Measurements from ENCODE around the gene CYP4F3.
"Not testable (repeated sequence)": the region's sequence is repeated elsewhere in the genome, so short reads cannot be mapped to it uniquely, and the experiment has no call there.

Gene CYP4F3

DNA sequence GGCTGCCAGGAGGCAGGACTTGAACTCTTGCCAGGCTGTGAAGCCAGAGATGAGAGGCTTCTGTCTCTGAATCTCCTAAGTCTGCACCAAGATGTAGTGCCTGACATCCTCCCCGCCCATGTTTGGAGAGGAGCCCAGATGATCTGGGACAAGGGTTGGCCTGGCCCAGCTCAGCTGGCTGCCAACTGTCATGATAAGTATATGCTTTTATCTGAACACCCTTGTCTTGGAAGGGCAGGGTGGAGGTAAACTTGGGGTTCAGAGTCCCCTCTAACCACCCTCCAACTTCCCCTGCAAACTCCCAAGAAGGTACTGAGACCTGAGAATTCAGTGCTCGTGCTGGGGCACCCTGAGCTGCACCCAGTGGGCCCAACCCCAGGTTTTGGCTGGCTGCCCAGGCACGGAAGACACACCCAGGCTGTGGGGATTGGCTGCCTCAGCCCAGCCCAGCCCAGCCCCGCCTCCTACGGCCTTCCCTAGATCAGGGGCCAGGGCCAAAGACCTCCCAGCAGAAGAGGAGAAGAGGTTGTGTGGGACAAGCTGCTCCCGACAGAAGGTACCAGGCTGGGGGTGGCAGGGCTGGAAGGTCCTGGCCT, 32.0 kb downstream of the CYP4F3 start, which contains the start of gene CYP4F12:
Gene CYP4F12 (plus strand): TSS at position 508 of the 596 bp plus-strand sequence. CDS start 443 bp downstream, outside the sequence.
- H3K4me3 ChIP-seq (ENCODE audit: low read depth, low read length): no peak within 1 kb of the TSS
- H3K9ac ChIP-seq: no peak within 1 kb of the TSS
- no peak within 1 kb of the TSS for H3K27ac ChIP-seq

GRCh38 chr19:15673176-15673654, 32.5 kb downstream of the CYP4F3 start:
- Histone ChIP-seq H3K4me1 (no peaks in the 10 kb centered on the region), H3K4me2 (ENCODE audit: low read length) (no peak overlapping the region), H3K36me3 (ENCODE audit: control insufficient read depth, insufficient read depth, low read length) (no peaks in the 10 kb centered on the region), H3K9ac (no peak overlapping the region), H2AFZ (no peak overlapping the region), H3K27ac (no peak overlapping the region), H3K79me2 (no peaks in the 10 kb centered on the region), H3K4me3 (ENCODE audit: low read depth, low read length) (no peak overlapping the region), H3K9me3 (ENCODE audit: control insufficient read depth, low read length) (no peaks in the 10 kb centered on the region), H3K27me3 (ENCODE audit: control insufficient read depth, insufficient read depth, low read length) (no peaks in the 10 kb centered on the region)
- TF ChIP-seq, protein P1, sequence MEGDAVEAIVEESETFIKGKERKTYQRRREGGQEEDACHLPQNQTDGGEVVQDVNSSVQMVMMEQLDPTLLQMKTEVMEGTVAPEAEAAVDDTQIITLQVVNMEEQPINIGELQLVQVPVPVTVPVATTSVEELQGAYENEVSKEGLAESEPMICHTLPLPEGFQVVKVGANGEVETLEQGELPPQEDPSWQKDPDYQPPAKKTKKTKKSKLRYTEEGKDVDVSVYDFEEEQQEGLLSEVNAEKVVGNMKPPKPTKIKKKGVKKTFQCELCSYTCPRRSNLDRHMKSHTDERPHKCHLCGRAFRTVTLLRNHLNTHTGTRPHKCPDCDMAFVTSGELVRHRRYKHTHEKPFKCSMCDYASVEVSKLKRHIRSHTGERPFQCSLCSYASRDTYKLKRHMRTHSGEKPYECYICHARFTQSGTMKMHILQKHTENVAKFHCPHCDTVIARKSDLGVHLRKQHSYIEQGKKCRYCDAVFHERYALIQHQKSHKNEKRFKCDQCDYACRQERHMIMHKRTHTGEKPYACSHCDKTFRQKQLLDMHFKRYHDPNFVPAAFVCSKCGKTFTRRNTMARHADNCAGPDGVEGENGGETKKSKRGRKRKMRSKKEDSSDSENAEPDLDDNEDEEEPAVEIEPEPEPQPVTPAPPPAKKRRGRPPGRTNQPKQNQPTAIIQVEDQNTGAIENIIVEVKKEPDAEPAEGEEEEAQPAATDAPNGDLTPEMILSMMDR (IDR thresholded peaks at IDR 0.05): no peak

More for the DNA sequence above, 32.0 kb downstream of the CYP4F3 start, which contains the start of gene CYP4F12:
- Histone ChIP-seq H3K27me3 (ENCODE audit: control insufficient read depth, insufficient read depth, low read length) (no peaks in the 10 kb centered on the region), H2AFZ (peak within 1 kb of the TSS; percentile 64), H3K4me2 (ENCODE audit: low read length) (no peak within 1 kb of the TSS), H3K9me3 (ENCODE audit: control insufficient read depth, low read length) (no peaks in the 10 kb centered on the region), H3K4me1 (no peaks in the 10 kb centered on the region), H3K36me3 (ENCODE audit: control insufficient read depth, insufficient read depth, low read length) (no peaks in the 10 kb centered on the region), H3K79me2 (no peaks in the 10 kb centered on the region)
- TF ChIP-seq, protein P1 (IDR thresholded peaks at IDR 0.05): no peak

DNA sequence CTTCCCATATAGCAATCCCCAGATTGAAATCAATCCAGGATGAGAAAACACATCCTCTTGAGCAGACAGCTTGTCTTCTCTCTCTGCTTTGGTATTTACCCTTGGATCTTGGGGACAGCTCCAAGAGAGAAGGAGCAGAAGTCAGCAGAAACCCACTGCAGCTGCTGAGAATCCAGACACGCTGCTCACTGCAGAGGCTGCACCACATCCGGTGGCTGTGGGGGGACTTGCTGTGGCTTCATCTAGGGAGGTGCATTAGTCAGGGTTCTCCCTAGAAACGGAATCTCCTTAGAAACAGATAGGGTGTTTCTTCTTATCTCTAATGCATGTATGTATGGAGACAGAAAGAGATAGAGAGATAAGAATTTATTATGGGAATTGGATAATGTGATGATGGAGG, 34.9 kb downstream of the CYP4F3 start:
- no peaks in the 10 kb centered on the region for H3K79me2 ChIP-seq
- no peaks in the 10 kb centered on the region for H3K27me3 ChIP-seq (ENCODE audit: control insufficient read depth, insufficient read depth, low read length)
- H3K27ac ChIP-seq: no peak overlapping the region
- no peaks in the 10 kb centered on the region for H3K36me3 ChIP-seq (ENCODE audit: control insufficient read depth, insufficient read depth, low read length)
- H2AFZ ChIP-seq: no peak overlapping the region
- TF ChIP-seq, protein P1 (IDR thresholded peaks at IDR 0.05): no peak
- no peaks in the 10 kb centered on the region for H3K9me3 ChIP-seq (ENCODE audit: control insufficient read depth, low read length)
- no peak overlapping the region for H3K9ac ChIP-seq
- no peaks in the 10 kb centered on the region for H3K4me1 ChIP-seq
- no peak overlapping the region for H3K4me2 ChIP-seq (ENCODE audit: low read length)
- no peak overlapping the region for H3K4me3 ChIP-seq (ENCODE audit: low read depth, low read length)

DNA sequence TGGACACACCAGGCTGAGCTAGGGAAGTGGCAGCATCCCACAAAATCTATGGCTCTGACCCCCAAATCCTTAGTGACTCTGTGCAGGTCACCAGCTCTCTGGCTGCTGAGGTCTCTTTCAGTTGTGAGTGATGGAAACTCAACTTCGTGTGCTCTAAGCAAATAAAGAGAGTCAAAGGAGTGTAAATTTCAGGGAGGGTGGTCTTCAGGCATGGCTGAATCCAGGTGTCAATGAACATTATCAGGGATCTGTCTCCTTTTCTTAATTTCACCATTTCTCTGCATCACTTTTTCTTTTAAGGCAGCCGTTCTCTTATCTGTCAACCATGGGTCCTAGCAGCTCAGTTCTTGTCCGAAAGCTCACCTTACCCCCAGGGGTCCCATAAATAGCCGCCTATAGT, 38.4 kb downstream of the CYP4F3 start:
- H3K79me2 ChIP-seq: no peaks in the 10 kb centered on the region
- no peaks in the 10 kb centered on the region for H3K36me3 ChIP-seq (ENCODE audit: control insufficient read depth, insufficient read depth, low read length)
- H3K4me1 ChIP-seq: no peaks in the 10 kb centered on the region
- no peaks in the 10 kb centered on the region for H3K9me3 ChIP-seq (ENCODE audit: control insufficient read depth, low read length)
- H2AFZ ChIP-seq: no peak overlapping the region
- H3K4me2 ChIP-seq (ENCODE audit: low read length): no peak overlapping the region
- TF ChIP-seq, protein P1 (IDR thresholded peaks at IDR 0.05): no peak
- H3K9ac ChIP-seq: no peak overlapping the region
- H3K27me3 ChIP-seq (ENCODE audit: control insufficient read depth, insufficient read depth, low read length): no peaks in the 10 kb centered on the region
- no peak overlapping the region for H3K4me3 ChIP-seq (ENCODE audit: low read depth, low read length)
- H3K27ac ChIP-seq: no peak overlapping the region

- not testable (repeated sequence) for H2AFZ ChIP-seq; H3K79me2 ChIP-seq; H3K36me3 ChIP-seq (ENCODE audit: control insufficient read depth, insufficient read depth, low read length); H3K9me3 ChIP-seq (ENCODE audit: control insufficient read depth, low read length); H3K9ac ChIP-seq; H3K4me3 ChIP-seq (ENCODE audit: low read depth, low read length); H3K27ac ChIP-seq; H3K27me3 ChIP-seq (ENCODE audit: control insufficient read depth, insufficient read depth, low read length); H3K4me2 ChIP-seq (ENCODE audit: low read length); H3K4me1 ChIP-seq
Observed at GRCh38 chr19:15679865-15680264, 39.2 kb downstream of the CYP4F3 start.

Measured in parathyroid adenoma (tissue), 2 donors.